CD4-positive, alpha-beta T cell treated with Interleukin-15 for 4 hours (primary cell): ENCODE data around the gene SOCS3.

ENCODE experiments used
- DNase-seq: peaks from one replicate; pipeline ENCODE4 v3.0.0-alpha.2; 2020; ENCODE audit warnings: low spot score

The SOCS3 gene

DNA sequence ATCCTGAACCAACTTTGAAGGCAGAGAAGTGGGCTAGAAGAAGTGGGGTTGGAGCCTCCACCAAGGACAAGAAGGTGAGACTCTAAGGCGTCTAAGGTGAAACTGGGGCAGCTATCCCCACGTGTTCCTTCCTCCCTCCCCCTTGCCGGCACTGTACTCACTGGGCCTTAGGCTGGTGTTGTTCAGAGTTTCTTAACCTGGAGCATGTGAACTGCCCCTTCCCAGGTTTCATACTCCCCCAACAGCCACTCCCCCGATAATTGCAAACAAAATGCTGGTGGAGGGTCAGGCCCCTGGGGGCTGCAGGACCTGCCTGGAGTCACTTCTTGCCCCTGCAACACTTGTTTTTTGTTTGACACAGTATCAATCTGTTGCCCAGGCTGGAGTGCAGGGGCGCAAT lies 7.3 kb upstream of the SOCS3 start:
- DNase-seq, result no peak

DNA sequence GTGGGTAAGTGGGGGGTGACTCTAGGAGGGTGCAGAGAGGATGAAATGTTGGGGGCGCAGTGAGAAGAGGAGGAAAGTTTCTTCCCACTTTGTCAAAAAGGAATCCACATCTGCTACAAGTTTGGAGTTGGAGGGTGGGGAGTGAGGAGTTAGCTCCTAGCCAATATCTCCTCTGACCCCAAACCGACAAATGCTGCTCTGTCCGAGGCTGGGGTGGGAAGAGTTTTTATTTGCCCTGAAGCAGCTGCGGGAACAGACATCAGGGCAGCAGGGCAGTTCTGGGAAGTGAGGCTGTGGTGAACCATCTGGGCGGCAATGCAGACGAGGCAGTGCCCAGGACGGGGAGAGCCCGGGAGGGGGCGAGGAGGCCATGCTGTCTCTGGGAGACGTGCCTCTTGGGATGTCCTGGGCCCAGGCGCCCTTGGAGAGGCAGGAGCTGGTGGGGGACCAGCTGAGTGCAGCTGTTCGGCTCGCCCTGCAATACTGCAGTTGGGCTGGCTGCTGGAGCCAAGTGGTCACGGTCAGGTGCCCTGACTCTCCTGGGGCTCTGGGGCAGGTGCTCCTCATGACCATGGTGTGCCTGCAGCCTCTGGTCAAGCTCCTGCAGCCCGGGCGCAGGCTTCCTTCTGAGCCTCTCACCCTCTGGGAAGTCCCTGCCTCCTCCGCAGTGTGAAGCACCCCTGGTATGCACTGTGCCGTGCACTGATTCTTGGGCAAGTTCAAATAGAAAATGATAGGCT lies 6.4 kb upstream of the SOCS3 start:
- no peak for DNase-seq

DNA sequence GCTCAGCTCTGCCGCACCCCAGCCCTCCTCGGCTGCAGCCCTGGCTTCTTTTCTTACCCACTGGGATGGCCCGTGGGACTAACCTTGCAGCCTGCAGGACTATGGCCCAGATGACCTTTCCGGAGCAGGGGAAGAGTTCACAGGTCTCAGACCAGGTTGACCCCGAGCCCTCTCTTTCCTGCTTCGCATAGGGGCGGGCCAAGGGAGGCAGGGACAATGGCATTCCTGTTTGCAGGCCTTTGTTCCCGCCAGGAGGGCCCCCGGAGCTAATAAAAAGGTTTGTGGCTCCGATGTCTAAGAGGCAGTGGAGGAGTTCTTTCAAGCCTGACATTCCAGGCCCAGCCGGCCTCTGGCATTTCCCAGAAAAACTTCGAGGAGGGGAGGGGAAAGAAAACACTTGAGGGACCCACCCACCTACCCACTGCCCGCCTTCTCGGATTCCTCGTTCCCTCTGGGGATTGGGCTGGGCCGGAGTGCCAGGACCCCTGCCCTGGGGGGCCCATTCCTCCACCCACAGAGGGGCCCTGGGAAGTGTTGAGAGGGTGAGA lies 5.8 kb upstream of the SOCS3 start:
- no peak for DNase-seq

DNA sequence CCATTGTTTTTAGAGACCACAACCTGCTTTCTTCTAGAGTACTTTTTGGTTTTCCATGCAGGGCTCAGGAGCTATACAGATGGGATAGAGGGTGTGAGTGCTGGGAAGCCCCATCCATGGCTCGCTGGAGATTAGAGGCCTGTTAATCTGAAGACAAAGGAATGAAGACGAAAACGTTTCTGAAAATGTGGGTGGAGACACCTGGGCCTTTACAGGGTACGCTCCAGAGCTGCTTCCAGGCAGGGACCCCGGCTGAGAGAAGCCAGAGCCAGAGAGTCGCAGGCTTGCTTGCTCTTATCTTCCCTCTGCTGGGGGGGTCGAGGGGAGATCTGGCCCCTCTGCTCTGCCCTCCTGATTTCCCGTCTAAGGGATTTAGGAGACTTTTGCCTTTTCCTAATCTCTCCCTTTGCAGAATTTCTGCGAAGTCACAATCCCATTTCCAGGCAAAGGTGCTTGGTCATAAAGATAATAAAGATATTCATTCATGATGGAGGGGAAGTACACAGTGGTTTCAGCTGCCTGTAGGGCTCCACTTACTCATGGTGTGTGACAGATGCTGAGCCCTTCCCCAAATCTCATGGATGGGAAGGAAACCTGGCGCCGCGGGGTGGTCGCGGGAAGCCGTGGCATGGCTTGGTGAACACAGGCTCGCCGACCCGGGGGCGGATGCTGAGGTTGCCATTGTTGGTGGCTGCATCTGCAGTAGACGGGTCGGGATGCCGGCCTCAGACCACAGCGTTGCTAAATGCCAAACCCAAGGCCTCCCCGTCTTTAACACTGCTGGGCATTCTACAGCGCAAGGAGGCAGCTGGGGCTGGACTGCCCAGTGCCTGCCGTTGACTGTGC lies 4.8 kb upstream of the SOCS3 start:
- DNase-seq, result no peak

DNA sequence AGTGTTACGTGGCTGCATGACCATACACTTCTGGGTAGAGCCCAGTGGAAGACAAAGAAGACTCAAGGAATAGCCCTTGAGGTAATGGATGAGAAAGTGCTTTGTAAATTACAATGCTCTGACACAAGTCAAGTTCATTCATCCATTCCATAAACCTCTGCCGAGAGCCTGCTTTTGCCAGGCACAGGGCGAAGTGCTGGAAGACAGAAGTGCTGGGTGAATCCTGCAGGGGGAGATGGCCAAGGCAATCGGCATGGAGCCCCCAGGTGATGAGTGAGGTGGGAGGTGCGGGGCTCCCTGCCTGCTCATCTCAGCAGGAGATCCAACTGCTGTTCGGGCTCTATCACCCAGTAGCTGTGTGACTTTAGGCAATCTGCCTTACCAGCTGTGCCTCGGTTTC lies 2.8 kb upstream of the SOCS3 start:
- no peak for DNase-seq

DNA sequence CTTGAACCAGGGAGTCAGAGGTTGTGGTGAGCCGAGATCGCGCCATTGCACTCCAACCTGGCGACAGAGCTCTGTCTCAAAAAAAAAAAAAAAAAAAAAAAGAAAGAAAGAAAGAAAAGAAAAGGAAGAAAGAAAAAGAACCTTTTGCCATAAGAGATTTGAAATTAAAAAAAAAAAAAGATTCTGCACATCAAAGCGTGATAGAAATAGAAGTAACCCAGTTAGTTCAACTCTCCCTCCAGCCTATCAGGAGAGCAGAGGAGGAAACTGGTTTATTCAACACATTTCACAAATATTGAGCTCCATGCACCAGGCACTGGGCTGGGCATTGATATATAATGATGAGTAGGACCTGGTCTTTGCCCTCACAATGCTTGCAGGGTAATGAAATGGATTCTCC lies 2.4 kb upstream of the SOCS3 start:
- DNase-seq, result no peak

DNA sequence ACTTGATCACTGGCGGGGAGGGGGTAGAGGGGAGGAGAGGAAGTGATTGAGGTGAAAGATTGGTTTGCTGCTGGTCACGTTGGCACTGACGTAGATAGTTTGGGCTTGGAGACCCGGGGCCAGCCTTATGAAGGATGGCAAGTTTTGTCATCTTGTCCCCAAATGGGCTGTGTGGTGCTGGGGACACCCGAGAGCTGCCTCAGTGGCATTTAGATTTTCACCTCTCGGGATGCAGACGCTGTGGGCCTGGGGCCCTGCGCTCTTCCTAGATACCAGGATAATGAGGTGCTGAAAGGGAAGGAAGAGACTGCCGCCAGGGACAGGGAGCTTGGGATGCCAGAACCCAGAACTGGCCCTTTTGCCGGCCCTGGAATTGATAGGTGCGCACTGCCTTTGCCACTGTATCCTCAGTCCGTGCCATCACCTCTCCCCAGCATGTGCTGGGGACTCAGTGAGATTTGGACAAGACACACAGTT lies 1.4 kb upstream of the SOCS3 start:
- no peak for DNase-seq

DNA sequence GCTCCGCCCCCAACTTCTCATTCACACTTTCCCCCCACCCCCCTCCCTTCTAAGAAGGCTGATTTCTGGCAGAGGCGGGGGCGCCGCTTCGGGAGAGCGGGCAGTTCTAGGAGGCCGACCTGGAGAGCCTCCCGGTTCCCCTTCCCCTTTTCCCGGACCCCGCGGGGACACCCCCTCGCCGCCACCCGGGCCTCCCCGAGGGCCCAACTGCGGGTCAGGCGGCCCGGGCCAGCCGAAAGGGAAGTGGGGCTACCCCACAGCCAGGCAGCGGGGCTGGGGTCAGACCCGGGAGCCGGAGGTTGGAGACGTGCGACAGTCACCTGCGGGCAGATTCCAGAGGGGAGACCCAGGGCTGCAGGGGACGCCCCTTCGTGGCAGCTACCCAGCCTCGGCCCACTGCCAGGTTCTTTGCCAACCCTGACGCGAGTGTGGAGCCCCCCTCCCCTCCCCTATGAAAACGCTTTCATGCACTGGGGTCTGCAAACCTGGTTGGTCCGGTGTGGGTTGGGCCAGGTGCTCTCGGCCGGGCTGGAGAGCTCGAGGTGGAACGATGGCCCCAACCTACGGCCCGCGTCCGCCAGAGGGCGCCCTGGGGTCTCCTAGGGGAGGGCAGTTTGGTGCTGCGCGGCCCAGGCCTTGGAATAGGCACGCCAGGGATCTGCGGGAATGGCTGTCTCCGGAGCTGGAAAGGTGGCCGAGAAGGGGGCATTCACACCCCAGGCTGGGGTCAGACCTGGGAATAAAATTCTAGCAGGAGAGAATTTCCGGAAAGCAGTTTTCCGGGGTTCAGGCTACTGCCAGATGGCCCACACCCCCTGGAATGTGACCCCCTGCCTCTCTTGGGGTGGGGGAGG lies 721 bp upstream of the SOCS3 start:
- peak; percentile 87 for DNase-seq

DNA sequence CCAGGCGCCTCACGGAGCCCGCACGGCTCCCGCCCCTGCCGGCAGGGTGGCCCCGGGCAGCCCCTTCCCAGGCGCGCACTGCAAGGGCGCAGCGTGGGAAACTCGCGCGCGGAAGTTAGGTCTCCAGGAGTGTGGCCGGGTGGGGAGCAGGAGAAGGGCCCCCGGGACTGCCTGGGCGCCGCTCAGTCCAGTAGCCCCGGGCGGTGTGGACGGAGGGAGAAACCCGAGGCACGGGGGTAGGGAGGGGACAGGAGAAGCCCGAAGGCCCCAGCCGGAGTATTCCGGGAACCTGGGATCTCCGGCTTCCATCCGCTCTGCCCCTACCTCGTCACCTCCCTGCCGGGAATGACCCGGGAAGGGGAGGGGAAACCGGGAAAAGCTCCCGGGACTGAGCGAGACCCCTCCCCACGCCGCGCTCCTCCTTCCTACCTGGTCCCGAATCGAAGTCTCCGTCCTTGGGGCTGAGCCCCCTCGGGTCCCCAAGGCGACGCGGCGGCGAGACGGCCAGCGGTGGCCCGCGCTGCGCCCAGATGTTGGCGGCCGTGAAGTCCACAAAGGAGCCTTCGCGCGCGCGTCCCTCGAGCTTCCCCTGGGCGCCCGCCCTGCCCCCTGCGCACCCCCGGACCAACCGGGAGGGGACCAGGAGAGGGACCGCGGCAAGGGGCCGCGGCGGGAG lies 418 bp downstream of the SOCS3 start:
- no peak for DNase-seq

DNA sequence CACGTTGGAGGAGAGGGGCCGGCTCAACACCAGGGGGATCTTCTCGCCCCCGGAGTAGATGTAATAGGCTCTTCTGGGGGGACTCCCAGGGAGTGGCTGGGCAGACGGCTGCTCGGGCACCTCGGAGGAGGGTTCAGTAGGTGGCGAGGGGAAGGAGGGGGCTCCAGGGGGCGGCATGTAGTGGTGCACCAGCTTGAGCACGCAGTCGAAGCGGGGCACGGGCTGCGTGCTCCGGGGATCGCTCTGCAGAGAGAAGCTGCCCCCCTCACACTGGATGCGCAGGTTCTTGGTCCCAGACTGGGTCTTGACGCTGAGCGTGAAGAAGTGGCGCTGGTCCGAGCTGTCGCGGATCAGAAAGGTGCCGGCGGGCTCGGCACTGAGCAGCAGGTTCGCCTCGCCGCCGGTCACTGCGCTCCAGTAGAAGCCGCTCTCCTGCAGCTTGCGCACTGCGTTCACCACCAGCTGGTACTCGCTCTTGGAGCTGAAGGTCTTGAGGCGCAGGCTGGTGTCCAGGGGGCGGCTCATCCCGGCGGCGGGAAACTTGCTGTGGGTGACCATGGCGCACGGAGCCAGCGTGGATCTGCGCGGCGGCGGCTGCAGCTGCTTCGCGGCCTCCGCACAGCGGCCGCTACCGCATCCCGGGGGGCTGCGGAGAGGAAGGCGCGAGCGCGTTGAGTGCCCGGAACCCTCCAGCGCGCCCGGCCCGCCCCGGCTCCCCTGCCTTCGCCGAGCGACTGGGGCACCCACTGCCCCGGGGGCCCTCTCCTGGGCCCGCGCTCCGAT lies 1.1 kb downstream of the SOCS3 start:
- no peak for DNase-seq

DNA sequence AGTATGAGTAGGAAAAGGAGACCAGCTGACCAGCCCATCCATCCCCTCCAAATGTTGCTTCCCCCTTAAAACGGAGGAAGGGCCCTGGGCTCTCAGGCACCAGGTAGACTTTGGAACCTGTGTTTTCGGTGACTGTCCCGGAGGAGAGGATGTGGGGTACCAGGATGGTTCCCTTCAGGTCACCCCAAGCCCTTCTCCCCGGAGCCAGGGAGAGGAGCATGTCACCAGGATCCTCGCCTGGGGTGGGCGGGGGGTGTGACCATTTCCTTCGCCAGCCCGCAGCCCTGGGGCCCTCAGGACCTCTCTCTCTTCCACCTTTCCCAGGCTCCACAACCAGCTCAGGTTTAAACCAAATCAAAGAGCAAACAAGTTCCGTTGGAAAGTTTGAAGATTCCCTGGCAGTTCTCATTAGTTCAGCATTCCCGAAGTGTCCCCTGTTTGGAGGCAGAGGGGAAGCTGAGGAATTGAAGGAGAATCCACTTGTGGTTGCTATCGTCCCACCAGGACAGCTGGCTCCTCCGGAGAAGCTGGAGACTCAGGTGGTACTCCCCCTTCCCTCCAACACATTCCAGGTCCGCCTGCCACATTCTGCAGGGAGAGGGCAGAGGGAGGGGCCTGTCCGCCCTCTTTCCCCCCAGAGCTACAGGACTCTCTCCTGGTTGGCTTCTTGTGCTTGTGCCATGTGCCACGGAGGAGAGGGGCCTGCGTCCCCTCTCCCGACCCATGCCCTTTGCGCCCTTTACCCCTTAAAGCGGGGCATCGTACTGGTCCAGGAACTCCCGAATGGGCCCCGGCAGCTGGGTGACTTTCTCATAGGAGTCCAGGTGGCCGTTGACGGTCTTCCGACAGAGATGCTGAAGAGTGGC lies 2.0 kb downstream of the SOCS3 start:
- no peak for DNase-seq

DNA sequence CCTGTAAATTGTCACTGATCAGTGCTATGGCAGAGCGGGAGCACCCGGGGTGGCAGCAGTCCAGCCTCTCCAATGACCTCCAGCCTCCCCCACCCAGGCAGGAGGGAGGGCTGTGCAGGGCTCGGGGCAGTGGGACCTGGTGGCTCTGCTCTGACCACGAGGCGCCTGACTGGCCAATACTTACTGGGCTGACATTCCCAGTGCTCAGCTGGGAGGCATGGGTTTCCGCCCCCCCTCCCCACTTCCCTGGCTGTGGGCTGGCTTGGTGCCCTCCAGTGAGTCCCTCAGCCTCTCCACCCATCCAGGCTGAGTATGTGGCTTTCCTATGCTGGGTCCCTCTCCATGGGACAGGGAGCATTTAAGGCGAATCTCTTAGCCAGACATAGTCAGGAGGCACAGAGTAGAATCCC lies 2.7 kb downstream of the SOCS3 start:
- DNase-seq, result no peak

DNA sequence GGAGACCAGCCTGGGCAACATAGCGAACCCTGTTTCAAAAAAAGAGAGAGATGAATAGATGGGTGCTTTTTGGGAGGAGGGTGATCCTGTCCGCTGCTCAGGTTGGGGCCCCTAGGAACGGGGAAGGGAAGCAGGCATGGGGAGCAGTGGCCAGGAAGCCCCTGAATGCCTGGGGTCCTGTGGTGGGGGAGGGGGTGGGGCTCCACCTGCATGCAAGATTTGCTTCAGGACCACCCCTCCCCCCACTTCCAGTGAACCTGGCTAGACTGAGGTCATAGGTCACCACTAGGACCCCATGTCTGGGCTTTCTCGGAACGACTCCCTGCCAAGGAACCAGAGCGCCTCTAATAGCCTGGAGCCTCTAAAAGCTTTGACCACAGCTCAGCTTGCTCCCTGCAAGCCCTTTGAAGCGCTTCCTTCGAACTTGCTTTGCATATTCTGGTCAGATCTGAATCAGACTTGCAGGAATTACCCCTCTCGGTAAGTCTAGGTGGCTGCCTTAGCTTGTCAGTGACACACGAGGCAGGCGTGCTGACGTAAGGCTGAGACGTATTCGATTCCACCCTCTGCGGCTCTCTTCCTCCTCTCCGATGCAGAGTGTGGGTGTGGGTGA lies 3.7 kb downstream of the SOCS3 start:
- DNase-seq, result peak; percentile 95

DNA sequence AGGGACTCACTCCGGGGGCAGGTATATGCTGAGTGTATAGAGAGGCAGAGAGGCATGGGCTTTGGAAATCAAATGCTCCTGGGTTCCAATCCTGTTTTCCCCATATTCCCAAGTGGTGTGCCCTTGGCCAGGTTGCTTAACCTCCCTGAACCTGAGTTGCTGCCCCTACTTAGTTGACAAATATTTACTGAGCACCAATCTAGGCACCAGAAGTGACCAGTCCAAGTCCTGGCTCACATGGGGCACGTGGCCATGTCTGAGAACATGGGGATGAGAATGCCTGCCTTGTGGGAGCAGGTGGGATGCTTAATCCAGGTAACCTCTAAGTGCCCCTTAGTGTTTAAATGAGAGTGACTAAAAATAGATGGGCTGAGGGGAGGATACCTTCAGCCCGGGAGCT lies 4.2 kb downstream of the SOCS3 start:
- no peak for DNase-seq

DNA sequence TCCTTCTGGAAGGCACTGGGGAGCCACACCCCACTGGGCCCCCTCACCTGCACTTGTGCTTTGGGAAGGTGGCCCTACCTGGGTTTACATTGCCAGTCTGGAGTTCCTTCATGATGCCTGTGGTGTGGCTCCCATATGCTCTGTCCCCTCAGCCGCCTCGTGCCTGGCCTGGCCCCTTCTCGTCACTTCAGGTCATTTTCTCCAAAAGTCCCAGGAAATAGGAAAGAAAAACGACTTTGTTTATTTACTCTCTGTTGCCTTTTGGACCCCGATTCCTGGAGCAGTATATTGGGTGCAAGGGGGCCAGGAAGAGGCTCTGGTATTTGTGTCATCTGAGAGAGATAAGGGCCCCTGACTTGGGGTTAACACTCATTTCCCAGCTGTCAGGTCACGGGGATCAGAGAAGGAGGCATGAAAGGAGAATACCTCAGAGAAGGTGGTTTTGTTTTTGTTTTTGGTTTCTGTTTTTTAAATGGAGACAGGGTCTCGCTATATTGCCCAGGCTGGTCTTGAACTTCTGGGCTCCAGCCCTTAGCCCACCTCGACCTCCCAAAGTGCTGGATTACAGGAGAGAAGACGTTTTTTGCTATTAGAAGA lies 4.7 kb downstream of the SOCS3 start:
- no peak for DNase-seq

DNA sequence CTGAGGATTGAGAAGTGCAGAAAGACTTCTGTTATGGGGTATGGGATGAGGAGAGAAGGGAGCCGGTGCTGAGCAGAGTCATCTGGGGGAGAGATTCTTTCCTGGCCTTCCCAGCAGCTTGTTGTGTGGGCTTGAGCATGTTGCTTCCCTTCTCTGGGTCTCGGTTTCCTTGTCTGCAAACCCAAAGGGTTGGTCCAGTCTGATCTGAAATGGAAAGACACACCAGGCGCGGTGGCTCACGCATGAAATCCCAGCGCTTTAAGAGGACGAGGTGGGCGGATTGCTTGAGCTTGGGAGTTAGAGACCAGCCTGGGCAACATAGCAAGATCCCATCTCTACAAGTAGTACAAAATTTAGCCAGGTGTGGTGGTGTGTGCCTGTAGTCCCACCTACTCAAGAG lies 6.0 kb downstream of the SOCS3 start:
- no peak for DNase-seq

DNA sequence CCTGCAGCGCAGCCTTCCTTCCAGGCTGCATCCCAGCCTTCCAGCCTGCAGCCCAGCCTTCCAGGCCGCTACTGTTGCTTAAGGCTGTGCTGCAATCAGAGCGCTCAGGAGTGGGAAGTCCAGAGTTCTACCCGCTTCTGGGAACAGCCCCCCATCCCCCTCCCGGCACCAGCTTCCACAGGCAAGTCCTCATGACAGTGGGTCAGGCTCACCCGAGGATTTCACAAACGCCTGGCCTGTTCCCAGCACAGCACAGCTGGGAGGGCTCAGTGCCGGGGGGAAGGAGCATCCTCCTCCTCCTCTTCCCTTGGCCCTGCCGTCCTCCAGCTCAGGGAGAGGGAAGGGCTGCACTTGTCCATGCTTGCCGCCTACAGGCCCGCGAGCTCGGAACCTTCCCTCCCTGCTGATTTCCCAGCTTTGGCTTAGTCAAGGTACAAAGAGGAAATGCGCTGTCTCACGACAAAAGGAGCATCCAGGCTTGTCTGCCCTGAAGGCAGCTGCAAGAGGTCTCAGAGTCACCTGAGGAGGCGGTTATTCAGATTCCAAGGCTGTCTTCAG lies 8.3 kb downstream of the SOCS3 start:
- no peak for DNase-seq

DNA sequence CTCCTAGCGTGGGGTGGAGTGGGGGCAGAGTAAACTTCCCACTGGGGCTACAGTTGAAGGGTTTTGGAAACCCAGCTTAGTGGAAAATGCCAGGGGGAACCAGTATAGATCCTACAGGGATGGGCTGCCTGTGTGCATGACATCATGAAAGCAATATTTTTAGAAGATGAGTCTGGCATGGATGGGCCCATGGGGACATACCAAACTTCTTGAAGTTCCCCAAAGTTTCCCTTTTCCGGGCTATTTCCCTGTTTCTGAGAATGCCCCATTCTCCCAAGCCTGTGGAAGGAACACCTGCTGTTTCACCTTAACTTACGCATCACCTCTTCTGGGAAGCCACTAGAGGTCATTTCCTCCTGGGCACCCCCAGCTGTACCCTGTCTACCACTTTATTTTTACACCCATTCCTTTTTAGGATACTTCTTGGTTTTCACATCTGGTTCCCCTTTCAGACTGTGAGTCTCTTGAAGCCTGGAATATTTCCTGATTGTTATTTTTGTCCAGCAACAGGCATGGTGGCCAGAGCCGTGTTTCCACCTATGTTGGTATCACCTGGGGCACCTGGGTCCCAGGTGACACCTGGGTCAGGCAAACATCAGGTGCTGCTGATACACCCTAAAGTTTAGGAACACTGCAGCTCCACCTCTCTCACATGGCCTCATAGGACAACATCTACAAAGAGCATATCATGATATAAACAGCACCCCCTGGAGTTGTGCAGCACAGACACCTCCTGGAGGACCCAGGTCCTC lies 9.8 kb downstream of the SOCS3 start:
- no peak for DNase-seq
